Neural cell (in vitro differentiated cells): ENCODE results near the gene GGCT. TPM values are rescaled to one million over a fixed set of nuclear protein-coding genes. Genes with fewer than 3 reads are reported as not detected.

Experiments used
- H2AFZ ChIP-seq: fragments of 200-600, 300-800 bp; sonication (generic), shearing (Covaris generic); 2 replicates; pipeline ENCODE4 v1.6.0; 2014; ENCODE audit warnings: low read depth, mild to moderate bottlenecking, antibody characterized with exemption, low read length, moderate library complexity
- H3F3A ChIP-seq: fragments of 200-600 bp; shearing (Covaris generic); 2 replicates; pipeline ENCODE4 v1.6.1; 2016; ENCODE audit warnings: mild to moderate bottlenecking, moderate library complexity, mixed read lengths, antibody characterized with exemption, low read length; ENCODE audit not compliant: insufficient read depth, poor library complexity, severe bottlenecking
- H3K27ac ChIP-seq: fragments of 200-600, 300-800 bp; sonication (generic), shearing (Covaris generic); 2 replicates; pipeline ENCODE4 v1.5.1; 2014; ENCODE audit warnings: mild to moderate bottlenecking, low read length, moderate library complexity
- H3K27me3 ChIP-seq: fragments of 300-800, 200-600 bp; sonication (generic), shearing (Covaris generic); 2 replicates; pipeline ENCODE4 v1.6.0; 2014; ENCODE audit warnings: mild to moderate bottlenecking, low read depth, low read length, moderate library complexity; ENCODE audit not compliant: insufficient read depth
- H3K36me3 ChIP-seq: fragments of 300-800, 200-600 bp; sonication (generic), shearing (Covaris generic); 2 replicates; pipeline ENCODE4 v1.5.1; 2014; ENCODE audit warnings: mild to moderate bottlenecking, antibody characterized with exemption, low read length, moderate library complexity; ENCODE audit not compliant: insufficient read depth
- H3K4me2 ChIP-seq: fragments of 300-800, 200-600 bp; sonication (generic), shearing (Covaris generic); 2 replicates; pipeline ENCODE4 v1.6.0; 2014; ENCODE audit warnings: mild to moderate bottlenecking, low read length
- H3K4me3 ChIP-seq: fragments of 300-800, 200-600 bp; sonication (generic), shearing (Covaris generic); 2 replicates; pipeline ENCODE4 v1.5.1; 2014; ENCODE audit warnings: mild to moderate bottlenecking, low read length, moderate library complexity
- H3K79me2 ChIP-seq: fragments of 200-600 bp; shearing (Covaris generic); replicated peaks from 2 replicates; pipeline ENCODE4 v1.6.0; 2014; ENCODE audit warnings: mild to moderate bottlenecking, low read length, moderate library complexity; ENCODE audit not compliant: insufficient read depth
- H3K9ac ChIP-seq: fragments of 300-800, 200-600 bp; sonication (generic), shearing (Covaris generic); 2 replicates; pipeline ENCODE4 v1.6.1; 2016; ENCODE audit warnings: mild to moderate bottlenecking, low read length, mixed read lengths
- H3K9me2 ChIP-seq: fragments of 200-600 bp; shearing (Covaris generic); 2 replicates; pipeline ENCODE4 v1.6.1; 2016; ENCODE audit warnings: mild to moderate bottlenecking, low read length, mixed read lengths; ENCODE audit not compliant: insufficient read depth
- H3K9me3 ChIP-seq: fragments of 200-600, 300-800 bp; sonication (generic), shearing (Covaris generic); 2 replicates; pipeline ENCODE4 v1.6.1; 2016; ENCODE audit warnings: mild to moderate bottlenecking, mixed run types, low read length, moderate library complexity, mixed read lengths
- H4K20me1 ChIP-seq: fragments of 200-600 bp; shearing (Covaris generic); 2 replicates; pipeline ENCODE4 v1.6.1; 2016; ENCODE audit warnings: mild to moderate bottlenecking, mixed run types; ENCODE audit not compliant: insufficient read depth
- CTCF ChIP-seq: fragments of 450-650 bp; IDR thresholded peaks from 2 replicates; pipeline ENCODE4 v1.5.1; 2014; ENCODE audit warnings: antibody characterized with exemption, mild to moderate bottlenecking, moderate library complexity; ENCODE audit not compliant: poor library complexity, severe bottlenecking
- EP300 ChIP-seq: fragments of 450-650 bp; conservative IDR thresholded peaks from 2 replicates; pipeline ENCODE4 v1.6.1; 2014; ENCODE audit warnings: antibody characterized with exemption, mild to moderate bottlenecking, moderate library complexity; ENCODE audit not compliant: poor library complexity, severe bottlenecking
- EZH2 ChIP-seq: fragments of 200-600, 300-800 bp; shearing (Covaris generic), sonication (generic); IDR thresholded peaks from 2 replicates; pipeline ENCODE4 v1.6.1; 2014; ENCODE audit warnings: antibody characterized with exemption, low read length, borderline replicate concordance, mild to moderate bottlenecking; ENCODE audit not compliant: insufficient read depth, poor library complexity, severe bottlenecking
- MXI1 ChIP-seq: fragments of 450-650 bp; conservative IDR thresholded peaks from 2 replicates; pipeline ENCODE4 v1.6.1; 2014; ENCODE audit warnings: antibody characterized with exemption, mild to moderate bottlenecking; ENCODE audit not compliant: poor library complexity, severe bottlenecking
- POLR2AphosphoS5 ChIP-seq: IDR thresholded peaks from 2 replicates; pipeline ENCODE4 v1.6.1; 2012
- RAD21 ChIP-seq: fragments of 450-650 bp; conservative IDR thresholded peaks from 2 replicates; pipeline ENCODE4 v1.6.1; 2014; ENCODE audit warnings: antibody characterized with exemption, mild to moderate bottlenecking, moderate library complexity
- REST ChIP-seq: IDR thresholded peaks from 2 replicates; pipeline ENCODE4 v1.6.1; 2012; ENCODE audit warnings: borderline replicate concordance
- SMC3 ChIP-seq: fragments of 450-650 bp; conservative IDR thresholded peaks from 2 replicates; pipeline ENCODE4 v1.6.1; 2014; ENCODE audit warnings: antibody characterized with exemption, mild to moderate bottlenecking, moderate library complexity; ENCODE audit not compliant: poor library complexity
- TAF1 ChIP-seq: IDR thresholded peaks from 2 replicates; pipeline ENCODE4 v1.6.1; 2012; ENCODE audit warnings: low read depth
- polyA plus RNA-seq: library from polyadenylated mRNA; depleted of rRNA; stranded (reverse); fragments of >200 nt; gene quantifications from 2 replicates; pipeline ENCODE4 v1.2.3, GENCODE V29; 2014

The GGCT gene
- polyA plus RNA-seq, 1 donor from 2014 or later = 39.8 TPM

GRCh38 chr7:30463405-30464145, 41.1 kb downstream of the GGCT start:
- no peak overlapping the region for H3K4me3 ChIP-seq
- H2AFZ ChIP-seq = no peak overlapping the region
- no peak for TF ChIP-seq EP300
- no peak for TF ChIP-seq TAF1
- no peak for TF ChIP-seq REST
- TF ChIP-seq RAD21 = no peak
- no peak for TF ChIP-seq EZH2
- TF ChIP-seq SMC3 = no peak
- TF ChIP-seq MXI1 = no peak
- TF ChIP-seq POLR2AphosphoS5 = no peak
- no peak for TF ChIP-seq CTCF
- H3K79me2 ChIP-seq = no peaks in the 10 kb centered on the region
- H3K4me2 ChIP-seq = no peak overlapping the region
- H4K20me1 ChIP-seq = no peaks in the 10 kb centered on the region
- no peaks in the 10 kb centered on the region for H3K9me3 ChIP-seq
- H3K9me2 ChIP-seq = no peaks in the 10 kb centered on the region
- no peaks in the 10 kb centered on the region for H3K36me3 ChIP-seq
- no peaks in the 10 kb centered on the region for H3F3A ChIP-seq
- no peak overlapping the region for H3K27ac ChIP-seq
- H3K27me3 ChIP-seq = no peaks in the 10 kb centered on the region
- H3K9ac ChIP-seq = no peak overlapping the region

- Histone ChIP-seq H3F3A (no peaks in the 10 kb centered on the region), H3K9me2 (no peaks in the 10 kb centered on the region), H3K79me2 (no peaks in the 10 kb centered on the region), H3K27me3 (no peaks in the 10 kb centered on the region), H3K9ac (no peak overlapping the region), H3K27ac (no peak overlapping the region), H2AFZ (no peak overlapping the region), H4K20me1 (no peaks in the 10 kb centered on the region), H3K9me3 (no peaks in the 10 kb centered on the region), H3K4me2 (no peak overlapping the region), H3K4me3 (no peak overlapping the region), H3K36me3 (no peaks in the 10 kb centered on the region)
- TF ChIP-seq TAF1 = no peak
- TF ChIP-seq MXI1 = no peak
- TF ChIP-seq SMC3 = no peak
- TF ChIP-seq RAD21 = no peak
- no peak for TF ChIP-seq EZH2
- no peak for TF ChIP-seq REST
- no peak for TF ChIP-seq POLR2AphosphoS5
- TF ChIP-seq EP300 = no peak
- TF ChIP-seq CTCF = no peak
Observed at GRCh38 chr7:30462179-30462578, 42.5 kb downstream of the GGCT start.
